IMR-90 (cell line): ENCODE measurements around the gene HMOX1. TPM values are rescaled to one million over a fixed set of nuclear protein-coding genes. Genes with fewer than 3 reads are reported as not detected.

Source experiments
- ATAC-seq: fragments of 200-7000 bp; cut with Tn5 transposase; 2 replicates; pipeline ENCODE4 v1.9.1; 2020; ENCODE audit warnings: low read depth, mild to moderate bottlenecking, moderate library complexity
- BruUV-seq: library from RNA; stranded (reverse); fragments of 400-500 nt; replicated peaks from 2 replicates; lab custom pipeline; 2021; lab: Mats Ljungman, UMichigan
- CTCF ChIA-PET: fragments of 300-600 bp; formaldehyde crosslinking; extraction: SDS; loops from one replicate; lab custom pipeline; 2021; ENCODE audit warnings: antibody characterized with exemption; lab: Yijun Ruan, JAX
- POLR2A ChIA-PET: fragments of 300-600 bp; sonication (Branson Sonifier 250); formaldehyde crosslinking; loops from one replicate; lab custom pipeline; 2022; ENCODE audit warnings: antibody characterized with exemption; ENCODE audit not compliant: unreplicated experiment; lab: Charles Lee
- DNase-seq: peaks from one replicate; pipeline ENCODE4 v3.0.0; 2013
- H2AFZ ChIP-seq: replicated peaks from 2 replicates; pipeline ENCODE3; 2013; ENCODE audit warnings: low read length, mild to moderate bottlenecking; ENCODE audit not compliant: poor library complexity
- H2AK5ac ChIP-seq: 2 replicates; pipeline ENCODE4 v1.6.1; 2013; ENCODE audit warnings: low read depth, low read length, inconsistent platforms
- H2AK9ac ChIP-seq: replicated peaks from 2 replicates; pipeline ENCODE3; 2013; ENCODE audit warnings: mild to moderate bottlenecking, low read depth, low read length, moderate library complexity; ENCODE audit not compliant: poor library complexity
- H2BK120ac ChIP-seq: 2 replicates; pipeline ENCODE4 v1.6.1; 2013; ENCODE audit warnings: low read depth, low read length, inconsistent platforms
- H2BK15ac ChIP-seq: 3 replicates; pipeline ENCODE4 v1.6.1; 2013; ENCODE audit warnings: low read depth, low read length, inconsistent platforms
- H2BK20ac ChIP-seq: 2 replicates; pipeline ENCODE4 v1.6.1; 2013; ENCODE audit warnings: low read depth, mild to moderate bottlenecking, inconsistent platforms, low read length, moderate library complexity
- H2BK5ac ChIP-seq: 2 replicates; pipeline ENCODE4 v1.6.1; 2013; ENCODE audit warnings: mild to moderate bottlenecking, low read depth, low read length, inconsistent platforms; ENCODE audit not compliant: poor library complexity, severe bottlenecking
- H3K14ac ChIP-seq: replicated peaks from 2 replicates; pipeline ENCODE4 v1.6.1; 2013; ENCODE audit warnings: low read depth, low read length, inconsistent platforms
- H3K18ac ChIP-seq: 2 replicates; pipeline ENCODE4 v1.6.1; 2013; ENCODE audit warnings: low read depth, low read length, control low read depth
- H3K23ac ChIP-seq: 2 replicates; pipeline ENCODE4 v1.6.1; 2013; ENCODE audit warnings: low read depth, low read length, inconsistent platforms
- H3K27ac ChIP-seq: 2 replicates; pipeline ENCODE4 v1.5.1; 2013; ENCODE audit warnings: mild to moderate bottlenecking, control low read depth, low read length; ENCODE audit not compliant: insufficient read depth
- H3K27me3 ChIP-seq: 2 replicates; pipeline ENCODE4 v1.6.1; 2013; ENCODE audit warnings: low read length; ENCODE audit not compliant: control insufficient read depth, insufficient read depth
- H3K36me3 ChIP-seq: 2 replicates; pipeline ENCODE4 v1.6.1; 2013; ENCODE audit warnings: low read length, mixed read lengths; ENCODE audit not compliant: control insufficient read depth, insufficient read depth
- H3K4ac ChIP-seq: 2 replicates; pipeline ENCODE4 v1.6.1; 2013; ENCODE audit warnings: low read depth, low read length, inconsistent platforms
- H3K4me1 ChIP-seq: 2 replicates; pipeline ENCODE4 v1.6.1; 2013; ENCODE audit warnings: low read length, mixed read lengths; ENCODE audit not compliant: control insufficient read depth, insufficient read depth
- H3K4me2 ChIP-seq: 2 replicates; pipeline ENCODE4 v1.6.1; 2013; ENCODE audit warnings: low read depth, mild to moderate bottlenecking, control low read depth, low read length, moderate library complexity
- H3K4me3 ChIP-seq: 2 replicates; pipeline ENCODE4 v1.5.1; 2013; ENCODE audit warnings: low read depth, mild to moderate bottlenecking, control low read depth, low read length, moderate library complexity; ENCODE audit not compliant: insufficient read depth
- H3K56ac ChIP-seq: 2 replicates; pipeline ENCODE4 v1.6.1; 2013; ENCODE audit warnings: low read length, inconsistent platforms; ENCODE audit not compliant: insufficient read depth; ENCODE audit errors: extremely low read depth
- H3K79me1 ChIP-seq, 2 experiments: 2 replicates each; pipeline ENCODE4 v1.6.1; 2013; ENCODE audit warnings: low read length in 2 of 2, inconsistent platforms in 1 of 2, low read depth in 1 of 2
- H3K9ac ChIP-seq: 2 replicates; pipeline ENCODE4 v1.6.1; 2013; ENCODE audit warnings: low read depth, low read length, control low read depth
- H3K9me1 ChIP-seq: 2 replicates; pipeline ENCODE4 v1.6.1; 2013; ENCODE audit warnings: low read length, inconsistent platforms; ENCODE audit not compliant: insufficient read depth
- H3K9me3 ChIP-seq: 2 replicates; pipeline ENCODE4 v1.6.1; 2013; ENCODE audit warnings: low read length; ENCODE audit not compliant: control insufficient read depth, insufficient read depth
- H4K20me1 ChIP-seq: 2 replicates; pipeline ENCODE4 v1.6.1; 2013; ENCODE audit warnings: low read length, inconsistent platforms; ENCODE audit not compliant: insufficient read depth
- H4K5ac ChIP-seq: 2 replicates; pipeline ENCODE4 v1.6.1; 2013; ENCODE audit warnings: mild to moderate bottlenecking, low read depth, low read length, control low read depth
- H4K8ac ChIP-seq, 2 experiments: 2 replicates each; pipeline ENCODE4 v1.6.1; 2013; ENCODE audit warnings: low read depth in 2 of 2, low read length in 2 of 2, control low read depth in 1 of 2, inconsistent platforms in 1 of 2
- H4K91ac ChIP-seq: 2 replicates; pipeline ENCODE4 v1.6.1; 2013; ENCODE audit warnings: low read depth, low read length, inconsistent platforms; ENCODE audit not compliant: insufficient read depth
- BHLHE40 ChIP-seq: fragments of 150-350 bp; IDR thresholded peaks from 2 replicates; pipeline ENCODE4 v1.6.1; 2016; ENCODE audit warnings: mild to moderate bottlenecking, low read depth, low read length
- CEBPB ChIP-seq: IDR thresholded peaks from 2 replicates; pipeline ENCODE4 v1.6.1; 2012; ENCODE audit warnings: low read depth, low read length, improper control_type of control experiment
- ELK1 ChIP-seq: fragments of 150-350 bp; IDR thresholded peaks from 2 replicates; pipeline ENCODE4 v1.6.1; 2016; ENCODE audit warnings: low read depth, mild to moderate bottlenecking, low read length, moderate library complexity, borderline replicate concordance
- FOS ChIP-seq: fragments of 150-350 bp; IDR thresholded peaks from 2 replicates; pipeline ENCODE4 v1.6.1; 2016; ENCODE audit warnings: low read depth, low read length
- MAFK ChIP-seq: IDR thresholded peaks from 2 replicates; pipeline ENCODE4 v1.6.1; 2012; ENCODE audit warnings: low read depth, low read length, improper control_type of control experiment
- MAZ ChIP-seq: IDR thresholded peaks from 2 replicates; pipeline ENCODE4 v1.6.1; 2012; ENCODE audit warnings: low read depth, mild to moderate bottlenecking, low read length, improper control_type of control experiment, moderate library complexity, borderline replicate concordance
- POLR2A ChIP-seq: IDR thresholded peaks from 2 replicates; pipeline ENCODE4 v1.6.1; 2012; ENCODE audit warnings: mild to moderate bottlenecking, low read depth, low read length
- RAD21 ChIP-seq: IDR thresholded peaks from 2 replicates; pipeline ENCODE4 v1.6.1; 2012; ENCODE audit warnings: low read length, improper control_type of control experiment
- RCOR1 ChIP-seq: IDR thresholded peaks from 2 replicates; pipeline ENCODE4 v1.6.1; 2012; ENCODE audit warnings: mild to moderate bottlenecking, low read length, improper control_type of control experiment; ENCODE audit not compliant: insufficient replicate concordance
- RFX5 ChIP-seq: IDR thresholded peaks from 2 replicates; pipeline ENCODE4 v1.8.0; 2012; ENCODE audit warnings: low read depth, mild to moderate bottlenecking, low read length, moderate library complexity
- SMC3 ChIP-seq: fragments of 150-350 bp; IDR thresholded peaks from 2 replicates; pipeline ENCODE4 v1.6.1; 2016; ENCODE audit warnings: low read depth, mild to moderate bottlenecking, antibody characterized with exemption, low read length, moderate library complexity
- USF2 ChIP-seq: fragments of 150-350 bp; IDR thresholded peaks from 2 replicates; pipeline ENCODE4 v1.6.1; 2017; ENCODE audit warnings: mild to moderate bottlenecking, antibody characterized with exemption, low read length, low read depth
- WGBS, 2 experiments: methylation state at CpG; one replicate each; pipeline versions ENCODE4 v1.1.5 to v1.1.7; 2013; ENCODE audit warnings: missing lambda C conversion rate in 2 of 2; ENCODE audit not compliant: insufficient read length in 1 of 2; ENCODE audit errors: extremely low coverage in 2 of 2; 5-methylcytosine and 5-hydroxymethylcytosine counted together
- dilution Hi-C: fragments of 300-500 bp; cut with HindIII; formaldehyde crosslinking; loops from one replicate; pipeline ENCODE4 v1.14.3; 2018; ENCODE audit warnings: low sequenced_read_pairs; ENCODE audit not compliant: unreplicated experiment
- in situ Hi-C: fragments of 300-500 bp; cut with MboI; formaldehyde crosslinking; loops from 3 replicates; pipeline ENCODE4 v1.14.3; 2019; ENCODE audit warnings: low sequenced_read_pairs, inconsistent platforms, mixed read lengths
- intact Hi-C: fragments of 100-400 bp; cut with micrococcal nuclease; formaldehyde crosslinking; loops from 2 replicates; pipeline ENCODE4 v1.10.0; 2022
- polyA plus RNA-seq, 3 experiments: library from polyadenylated mRNA; depleted of rRNA; stranded (reverse); fragments of >200 nt; gene quantifications; 2 replicates each; pipeline ENCODE4 v1.2.3, GENCODE V29; 2012; ENCODE audit warnings: low replicate concordance in 1 of 3
- total RNA-seq: library from RNA; depleted of rRNA; stranded (reverse); fragments of >200 nt; gene quantifications from 2 replicates; pipeline ENCODE4 v1.2.3, GENCODE V29; 2012

Gene HMOX1
- total and polyA plus RNA-seq, 2 of the 4 experiments (the other 2 are of a cell fraction), result 23.1 to 50.5 TPM

- DNase-seq, result no peak
- Histone ChIP-seq H3K27ac (no peak overlapping the region), H3K23ac (no peak overlapping the region), H2BK120ac (no peak overlapping the region), H3K18ac (no peak overlapping the region), H3K9me3 (no peaks in the 10 kb centered on the region), H3K4ac (no peak overlapping the region), H3K56ac (no peak overlapping the region), H3K9me1 (peaks cover 8% of the 10 kb centered on the region), H3K36me3 (peaks cover 74% of the 10 kb centered on the region), H2BK15ac (no peak overlapping the region), H3K9ac (no peak overlapping the region), H3K4me3 (no peak overlapping the region), H3K4me1 (peaks cover 4% of the 10 kb centered on the region), H2AK9ac (no peak overlapping the region), H2AFZ (no peak overlapping the region), H4K8ac (no peak overlapping the region), H4K20me1 (no peaks in the 10 kb centered on the region), H3K27me3 (no peaks in the 10 kb centered on the region), H2BK5ac (no peak overlapping the region), H4K5ac (no peak overlapping the region), H4K91ac (no peak overlapping the region), H3K14ac (no peak overlapping the region), H2AK5ac (no peak overlapping the region), H3K79me1 (no peaks in the 10 kb centered on the region), H3K4me2 (no peak overlapping the region), H2BK20ac (no peak overlapping the region)
- in situ Hi-C loops (no loop called here), dilution Hi-C loops (no loop called here), intact Hi-C loops (no loop called here)
- ChIA-PET CTCF (interaction anchor here (0.5 to 0.7 kb wide), 2 partner anchors 97 to 394 kb away, joined by 3 read pairs; no protein-coding TSS in a partner anchor), POLR2A (no interaction called here)
- 100% methylated on average over 1 of the region's 7 CpGs; no CpG with 5 or more reads in 1 of the 2 experiments for WGBS, 2 experiments
- no peak for ATAC-seq
- BruUV-seq, result no TSS peak
- TF ChIP-seq MAFK, result no peak
- no peak for TF ChIP-seq MAZ
- no peak for TF ChIP-seq RFX5
- TF ChIP-seq POLR2A, result no peak
- TF ChIP-seq RCOR1, result no peak
- TF ChIP-seq RAD21, result no peak
- TF ChIP-seq USF2, result no peak
- TF ChIP-seq CEBPB, result no peak
- TF ChIP-seq FOS, result no peak
- no peak for TF ChIP-seq BHLHE40
- TF ChIP-seq ELK1, result no peak
- TF ChIP-seq SMC3, result no peak
These were observed 47.7 kb upstream of the HMOX1 start for GRCh38 chr22:35333220-35333619.
